HTR-8/SVneo (cell line): ENCODE data around the gene EFCAB12.

Source experiments
- DNase-seq: peaks from one replicate; pipeline ENCODE4 v3.0.0; 2011; ENCODE audit warnings: low spot score, mixed read lengths; ENCODE audit not compliant: insufficient read length
- FAIRE-seq: peaks from 2 replicates; lab custom pipeline; 2011; peaks lifted over from hg19 to GRCh38; lab: Jason Lieb, UNC

The EFCAB12 gene

GRCh38 chr3:129428376-129429079 lies at the start of gene EFCAB12:
EFCAB12 (minus strand) TSS chr3:129428636; CDS start chr3:129428488, 148 bp downstream.
- DNase-seq (peak; percentile 89), FAIRE-seq (peak; percentile 65)

GRCh38 chr3:129476586-129476985 lies 48.1 kb upstream of the EFCAB12 start:
- FAIRE-seq (no peak), DNase-seq (no peak)

- no peak for FAIRE-seq
- no peak for DNase-seq
These were observed 47.4 kb upstream of the EFCAB12 start for GRCh38 chr3:129475863-129476262.

GRCh38 chr3:129474984-129475804 lies 46.8 kb upstream of the EFCAB12 start:
- FAIRE-seq = no peak
- DNase-seq = no peak

- no peak for DNase-seq
- no peak for FAIRE-seq
These were observed 45.3 kb upstream of the EFCAB12 start for GRCh38 chr3:129473769-129474152.

- FAIRE-seq (no peak), DNase-seq (no peak)
These were observed 44.8 kb upstream of the EFCAB12 start for GRCh38 chr3:129473067-129473768.

- FAIRE-seq (no peak), DNase-seq (no peak)
These were observed 42.4 kb upstream of the EFCAB12 start for GRCh38 chr3:129470861-129471260.

GRCh38 chr3:129469026-129469425 lies 40.6 kb upstream of the EFCAB12 start:
- DNase-seq = no peak
- no peak for FAIRE-seq

GRCh38 chr3:129467932-129468331 lies 39.5 kb upstream of the EFCAB12 start:
- FAIRE-seq (no peak), DNase-seq (no peak)

GRCh38 chr3:129463716-129464115 lies 35.3 kb upstream of the EFCAB12 start:
- DNase-seq (no peak), FAIRE-seq (no peak)

GRCh38 chr3:129463094-129463493 lies 34.7 kb upstream of the EFCAB12 start:
- FAIRE-seq (no peak), DNase-seq (no peak)

GRCh38 chr3:129462361-129462968 lies 34.0 kb upstream of the EFCAB12 start:
- FAIRE-seq (no peak), DNase-seq (no peak)

- no peak for FAIRE-seq
These were observed 33.2 kb upstream of the EFCAB12 start for GRCh38 chr3:129461461-129462146.

GRCh38 chr3:129461022-129461421 lies 32.6 kb upstream of the EFCAB12 start:
- FAIRE-seq (no peak), DNase-seq (no peak)

More at GRCh38 chr3:129461461-129462146, 33.2 kb upstream of the EFCAB12 start:
- DNase-seq = no peak

GRCh38 chr3:129460572-129460971 lies 32.1 kb upstream of the EFCAB12 start:
- FAIRE-seq (no peak), DNase-seq (no peak)

GRCh38 chr3:129460155-129460554 lies 31.7 kb upstream of the EFCAB12 start:
- DNase-seq (no peak), FAIRE-seq (no peak)

GRCh38 chr3:129453732-129454131 lies 25.3 kb upstream of the EFCAB12 start:
- no peak for DNase-seq
- no peak for FAIRE-seq

- FAIRE-seq (no peak), DNase-seq (no peak)
These were observed 21.1 kb upstream of the EFCAB12 start for GRCh38 chr3:129449279-129450115.
